Panc1 (cell line): ENCODE measurements around the gene NEGR1. TPM values are rescaled to one million over a fixed set of nuclear protein-coding genes. Genes with fewer than 3 reads are reported as not detected.

ENCODE experiments used
- ATAC-seq: fragments of 200-7000 bp; cut with Tn5 transposase; 2 replicates; pipeline ENCODE4 v1.9.1; 2020; ENCODE audit warnings: mild to moderate bottlenecking, moderate library complexity
- BruUV-seq: library from RNA; stranded (reverse); fragments of 400-500 nt; replicated peaks from 2 replicates; lab custom pipeline; 2021; lab: Mats Ljungman, UMichigan
- CTCF ChIA-PET: fragments of 300-600 bp; sonication (Branson Sonifier 250); formaldehyde crosslinking; loops from one replicate; lab custom pipeline; 2022; ENCODE audit warnings: antibody characterized with exemption; lab: Charles Lee
- POLR2A ChIA-PET: fragments of 300-600 bp; sonication (Branson Sonifier 250); formaldehyde crosslinking; loops from one replicate; lab custom pipeline; 2022; ENCODE audit warnings: antibody characterized with exemption; lab: Charles Lee
- DNase-seq: peaks from one replicate; pipeline ENCODE4 v3.0.0-alpha.2; 2010; ENCODE audit warnings: low read depth, low spot score
- H3K27ac ChIP-seq: 2 replicates; pipeline ENCODE4 v1.5.1; 2011; ENCODE audit warnings: mild to moderate bottlenecking, low read length, inconsistent platforms
- H3K27me3 ChIP-seq: fragments of 200-500 bp; sonication (Bioruptor generic); 2 replicates; pipeline ENCODE4 v1.6.0; 2014; ENCODE audit warnings: low read length, inconsistent platforms; ENCODE audit not compliant: control insufficient read depth, insufficient read depth
- H3K36me3 ChIP-seq: fragments of 200-500 bp; sonication (Bioruptor generic); 2 replicates; pipeline ENCODE4 v1.5.1; 2014; ENCODE audit warnings: inconsistent platforms, mild to moderate bottlenecking, low read length, moderate library complexity; ENCODE audit not compliant: control insufficient read depth, insufficient read depth
- H3K4me1 ChIP-seq: 2 replicates; pipeline ENCODE4 v1.5.1; 2011; ENCODE audit warnings: inconsistent platforms, mild to moderate bottlenecking, low read length, moderate library complexity; ENCODE audit not compliant: control insufficient read depth, insufficient read depth
- H3K4me3 ChIP-seq, 2 experiments: 2 replicates each; pipeline ENCODE4 v1.5.1; 2011 to 2012; ENCODE audit warnings: low read depth in 2 of 2, low read length in 2 of 2, mild to moderate bottlenecking in 2 of 2, inconsistent platforms in 1 of 2, moderate library complexity in 1 of 2
- H3K9me3 ChIP-seq: fragments of 200-500 bp; sonication (Bioruptor generic); 2 replicates; pipeline ENCODE4 v1.5.1; 2014; ENCODE audit warnings: low read depth, mild to moderate bottlenecking, inconsistent platforms, low read length, moderate library complexity; ENCODE audit not compliant: control insufficient read depth, insufficient read depth
- CTCF ChIP-seq: fragments of 450-650 bp; IDR thresholded peaks from 2 replicates; pipeline ENCODE4 v1.5.1; 2017; ENCODE audit warnings: mild to moderate bottlenecking
- POLR2AphosphoS5 ChIP-seq: IDR thresholded peaks from 2 replicates; pipeline ENCODE4 v1.6.1; 2012; ENCODE audit warnings: mild to moderate bottlenecking, low read depth, low read length, moderate library complexity
- REST ChIP-seq, 2 experiments: IDR thresholded peaks; 2 replicates each; pipeline ENCODE4 v1.6.1; 2011 to 2012; ENCODE audit warnings: low read depth in 2 of 2, control low read depth in 1 of 2, low read length in 1 of 2, mild to moderate bottlenecking in 1 of 2, moderate library complexity in 1 of 2; ENCODE audit not compliant: insufficient read depth in 1 of 2
- SIN3A ChIP-seq: IDR thresholded peaks from 2 replicates; pipeline ENCODE4 v1.6.1; 2012; ENCODE audit warnings: low read depth, mild to moderate bottlenecking, low read length, moderate library complexity, borderline replicate concordance; ENCODE audit not compliant: insufficient read depth
- TCF7L2 ChIP-seq: IDR thresholded peaks from 2 replicates; pipeline ENCODE4 v1.6.1; 2011; ENCODE audit warnings: mild to moderate bottlenecking, low read depth, low read length, inconsistent platforms
- in situ Hi-C: cut with HindIII; loops from 2 replicates; pipeline ENCODE4 v1.10.0; 2016; ENCODE audit warnings: low sequenced_read_pairs, low pct_unique_long_range_greater_than_20kb
- intact Hi-C: fragments of 100-400 bp; cut with micrococcal nuclease; formaldehyde crosslinking; loops from one replicate; pipeline ENCODE4 v1.10.0; 2022; ENCODE audit not compliant: unreplicated experiment
- total RNA-seq: library from RNA; stranded (reverse); gene quantifications from one replicate; pipeline ENCODE4 v1.2.1, GENCODE V29; 2021; ENCODE audit not compliant: unreplicated experiment

NEGR1 gene
- total RNA-seq, 1 experiment from 2014 or later = 2.7 TPM

GRCh38 chr1:71885171-71885570, 397.2 kb downstream of the NEGR1 start:
- Histone ChIP-seq H3K27me3 (no peaks in the 10 kb centered on the region), H3K36me3 (no peaks in the 10 kb centered on the region), H3K27ac (no peak overlapping the region), H3K9me3 (no peaks in the 10 kb centered on the region), H3K4me1 (no peaks in the 10 kb centered on the region), H3K4me3 (no peak overlapping the region)
- ChIA-PET CTCF (no interaction called here), POLR2A (no interaction called here)
- ATAC-seq (no peak), DNase-seq (no peak)
- TF ChIP-seq CTCF = no peak
- TF ChIP-seq SIN3A = no peak
- TF ChIP-seq POLR2AphosphoS5 = no peak
- no peak for TF ChIP-seq TCF7L2
- no peak for TF ChIP-seq REST (IDR thresholded peaks at IDR 0.05; ENCODE audit: insufficient read depth in 1 of 2, low read depth in 2 of 2, low read length in 1 of 2)
- in situ Hi-C loops (no loop called here), intact Hi-C loops (no loop called here)
- BruUV-seq = no TSS peak

GRCh38 chr1:71882637-71883036, 399.7 kb downstream of the NEGR1 start:
- ChIA-PET POLR2A (no interaction called here), CTCF (no interaction called here)
- Histone ChIP-seq H3K9me3 (no peaks in the 10 kb centered on the region), H3K4me1 (no peaks in the 10 kb centered on the region), H3K27me3 (no peaks in the 10 kb centered on the region), H3K36me3 (no peaks in the 10 kb centered on the region), H3K27ac (no peak overlapping the region), H3K4me3 (no peak overlapping the region)
- ATAC-seq (no peak), DNase-seq (no peak)
- in situ Hi-C loops (no loop called here), intact Hi-C loops (no loop called here)
- TF ChIP-seq POLR2AphosphoS5 (no peak), REST (IDR thresholded peaks at IDR 0.05; ENCODE audit: insufficient read depth in 1 of 2, low read depth in 2 of 2, low read length in 1 of 2) (no peak), SIN3A (no peak), CTCF (no peak), TCF7L2 (no peak)
- BruUV-seq = no TSS peak
